Activated CD8-positive, alpha-beta memory T cell treated with anti-CD3 and anti-CD28 coated beads for 48 hours (primary cell): ENCODE data around the gene PLCB3.

ENCODE experiments used
- DNase-seq, 3 experiments: peaks; one replicate each; pipeline ENCODE4 v3.0.0-alpha.2; 2020; ENCODE audit warnings: low read depth in 2 of 3, low spot score in 2 of 3

The PLCB3 gene

DNA sequence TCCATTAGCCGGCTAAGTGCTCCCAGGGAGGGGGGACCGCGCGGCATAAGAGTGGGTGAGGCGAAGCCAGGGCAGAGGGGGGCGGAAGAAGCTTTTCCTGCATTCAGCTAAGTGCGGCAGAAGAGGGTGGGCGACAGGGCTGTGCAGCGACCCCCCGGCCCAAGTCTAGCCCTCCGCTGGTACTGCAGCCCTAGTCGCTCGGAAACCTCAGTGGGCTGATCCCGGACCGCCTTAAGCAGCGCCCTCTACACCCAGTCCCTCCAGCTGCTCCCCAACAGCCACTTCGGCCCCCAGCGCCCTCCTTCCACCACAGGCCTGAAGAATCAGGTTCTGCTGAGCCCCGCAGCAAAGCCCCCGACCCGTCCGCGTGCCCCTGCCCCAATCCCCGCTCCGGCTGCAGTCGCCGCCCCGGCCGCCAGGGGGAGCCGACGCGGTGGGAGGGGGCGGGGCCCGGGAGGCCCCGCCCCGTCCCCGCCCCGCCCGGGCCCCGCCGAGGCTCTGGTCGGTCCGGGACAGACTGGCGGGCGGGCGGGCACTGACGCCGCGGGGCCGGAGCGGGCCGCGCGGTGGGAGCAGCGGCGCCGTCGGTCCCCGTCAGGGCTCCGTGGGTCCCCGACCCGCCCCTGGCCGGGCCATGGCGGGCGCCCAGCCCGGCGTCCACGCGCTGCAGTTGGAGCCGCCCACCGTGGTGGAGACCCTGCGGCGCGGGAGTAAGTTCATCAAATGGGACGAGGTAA is at the start of gene PLCB3:
Gene PLCB3, plus strand, starts transcription at position 515 of the 737 bp plus-strand sequence. Its CDS starts 120 bp downstream, at position 635.
- DNase-seq: peak in 2 of 3 experiments; percentile 43 to 69

DNA sequence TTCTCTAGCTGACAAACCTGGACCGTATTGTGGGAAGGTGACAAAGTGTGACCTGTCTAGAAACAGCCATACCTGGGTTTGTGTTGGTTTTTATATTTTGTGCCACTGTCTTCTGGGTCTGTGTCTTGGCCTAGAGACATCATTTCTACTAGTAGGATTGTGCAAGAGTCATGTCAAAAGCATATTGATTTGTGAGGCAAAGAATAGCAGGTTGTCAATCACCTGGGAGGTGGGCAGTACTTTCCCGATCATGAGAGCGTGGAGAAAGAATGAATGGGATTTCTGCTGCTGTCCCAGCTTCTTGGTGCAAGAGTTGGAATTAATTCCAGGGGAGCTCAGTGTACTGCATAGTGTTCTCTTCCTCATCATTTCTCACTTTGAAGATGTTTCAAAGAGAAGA is 49.8 kb upstream of the PLCB3 start:
- no peak for DNase-seq

DNA sequence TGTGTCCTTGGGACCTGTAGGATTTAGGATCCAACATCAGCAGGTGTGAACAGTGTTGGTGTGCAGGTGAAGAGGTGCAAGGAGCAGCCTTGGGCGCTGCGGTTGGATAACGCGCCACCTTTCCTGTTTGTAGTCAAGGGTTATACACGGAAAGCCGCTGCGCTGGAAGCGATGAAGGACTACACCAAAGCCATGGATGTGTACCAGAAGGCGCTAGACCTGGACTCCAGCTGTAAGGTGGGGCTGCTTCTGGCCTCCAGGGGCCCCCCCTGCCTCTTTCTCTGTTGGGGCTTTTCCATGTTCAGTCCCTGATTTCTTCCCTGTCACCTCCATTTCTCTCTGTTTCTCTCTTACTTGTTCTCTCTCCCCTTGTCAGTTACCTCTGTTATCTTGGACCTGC is 48.3 kb upstream of the PLCB3 start:
- no peak for DNase-seq

DNA sequence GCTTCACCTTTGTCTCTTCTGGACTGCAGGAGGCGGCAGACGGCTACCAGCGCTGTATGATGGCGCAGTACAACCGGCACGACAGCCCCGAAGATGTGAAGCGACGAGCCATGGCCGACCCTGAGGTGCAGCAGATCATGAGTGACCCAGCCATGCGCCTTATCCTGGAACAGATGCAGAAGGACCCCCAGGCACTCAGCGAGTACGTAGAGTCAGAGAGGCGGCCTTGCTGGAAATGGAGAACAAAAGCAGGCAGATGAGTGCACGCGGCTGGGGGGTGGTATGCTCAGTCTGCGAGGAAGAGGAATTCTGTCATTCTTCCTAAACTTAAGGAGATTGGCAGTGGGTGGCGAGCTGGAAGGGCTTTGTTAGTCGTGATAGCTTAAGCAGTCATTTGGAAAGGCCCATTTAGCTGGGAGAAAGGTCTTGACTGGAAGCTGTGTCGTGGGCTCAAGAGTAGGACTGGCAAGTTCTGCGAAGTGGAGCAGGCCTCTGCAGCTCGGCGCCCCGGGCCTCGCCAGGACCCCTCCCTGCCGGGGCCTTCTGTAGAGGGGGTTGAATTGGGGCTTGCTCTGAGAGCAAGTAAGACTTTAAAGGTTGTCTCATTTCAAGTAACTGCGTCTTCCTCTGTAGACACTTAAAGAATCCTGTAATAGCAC is 47.8 kb upstream of the PLCB3 start:
- no peak for DNase-seq

DNA sequence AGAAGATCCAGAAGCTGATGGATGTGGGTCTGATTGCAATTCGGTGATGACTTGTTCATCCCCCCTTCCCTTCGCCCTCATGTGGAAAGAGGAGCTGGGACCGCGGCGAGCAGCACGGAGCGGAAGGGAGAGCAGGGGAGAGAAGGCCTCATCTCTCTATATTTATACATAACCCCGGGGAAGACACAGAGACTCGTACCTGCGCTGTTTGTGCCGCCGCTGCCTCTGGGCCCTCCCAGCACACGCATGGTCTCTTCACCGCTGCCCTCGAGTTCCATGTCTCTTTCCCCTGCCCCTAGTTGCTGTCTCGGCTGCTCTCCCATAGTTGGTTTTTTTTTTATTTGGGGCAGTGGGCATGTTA is 47.3 kb upstream of the PLCB3 start:
- DNase-seq: no peak

DNA sequence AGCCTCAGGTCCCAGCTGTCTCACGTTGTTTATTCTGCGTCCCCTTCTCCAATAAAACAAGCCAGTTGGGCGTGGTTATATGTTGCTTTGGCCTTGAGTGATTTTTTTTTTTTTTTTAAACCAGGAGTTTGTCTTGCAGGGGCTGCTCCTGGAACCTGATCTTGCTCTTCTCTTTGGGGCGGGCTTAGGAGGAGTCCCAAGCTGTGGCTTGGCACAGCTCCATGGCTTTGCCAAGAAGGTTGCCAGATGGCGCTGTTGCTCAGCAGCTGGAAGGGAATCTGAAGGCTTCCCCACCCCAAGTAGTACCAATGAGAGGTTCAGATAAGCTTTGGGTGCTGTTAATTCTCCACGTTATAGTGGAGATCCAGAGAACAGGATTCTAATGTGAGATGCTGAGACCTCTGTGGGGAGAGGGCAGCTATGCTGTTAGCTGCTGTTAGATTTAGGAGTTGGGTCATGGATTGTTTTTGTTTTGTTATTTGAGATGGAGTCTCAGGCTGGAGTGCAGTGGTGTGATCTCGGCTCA is 46.8 kb upstream of the PLCB3 start:
- DNase-seq: no peak

DNA sequence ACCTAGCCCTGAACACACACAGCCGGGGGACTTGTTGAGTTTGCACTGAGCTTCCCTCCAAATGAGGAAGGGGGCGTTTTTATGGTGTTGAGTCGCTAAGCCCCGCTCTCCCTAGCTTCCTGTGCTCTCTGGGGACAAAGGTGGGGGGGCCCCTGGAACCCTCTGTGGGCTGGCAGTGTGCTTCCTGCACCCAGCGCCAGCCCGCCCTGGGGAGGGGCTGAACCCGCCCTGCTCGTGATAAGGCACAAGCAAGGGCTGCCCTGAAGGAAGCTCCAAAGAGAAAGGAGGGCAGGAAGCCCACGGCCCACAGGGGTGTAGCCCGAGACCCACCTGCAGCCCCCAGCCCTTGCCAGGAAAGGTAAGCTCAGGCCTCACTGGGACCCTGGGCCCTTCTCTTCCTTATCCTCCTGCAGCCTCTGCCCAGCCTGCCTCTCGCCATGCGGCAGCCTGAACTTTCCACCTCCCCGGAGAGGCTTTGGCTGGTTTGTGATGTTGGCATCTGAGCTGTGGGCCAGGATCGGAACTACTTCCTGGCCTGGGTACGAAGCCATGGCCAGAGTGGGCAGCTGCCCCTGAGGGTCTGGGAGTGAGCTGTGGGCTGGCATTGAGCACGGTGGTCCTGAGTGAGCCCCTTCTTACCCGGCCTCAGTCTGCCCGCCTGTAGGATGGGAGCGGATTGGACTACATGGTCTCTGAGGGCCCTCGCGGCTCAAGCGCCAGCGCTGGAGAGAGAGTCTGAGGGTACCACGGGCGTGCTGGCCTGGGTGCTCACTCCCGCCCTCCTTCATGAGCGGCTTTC is 44.7 kb upstream of the PLCB3 start, which contains the start of gene FERMT3:
Gene FERMT3, plus strand, starts transcription at position 265 of the 799 bp plus-strand sequence. CDS start 644 bp downstream, outside the sequence.
- peak in 2 of 3 experiments; percentile 52 to 63 for DNase-seq

DNA sequence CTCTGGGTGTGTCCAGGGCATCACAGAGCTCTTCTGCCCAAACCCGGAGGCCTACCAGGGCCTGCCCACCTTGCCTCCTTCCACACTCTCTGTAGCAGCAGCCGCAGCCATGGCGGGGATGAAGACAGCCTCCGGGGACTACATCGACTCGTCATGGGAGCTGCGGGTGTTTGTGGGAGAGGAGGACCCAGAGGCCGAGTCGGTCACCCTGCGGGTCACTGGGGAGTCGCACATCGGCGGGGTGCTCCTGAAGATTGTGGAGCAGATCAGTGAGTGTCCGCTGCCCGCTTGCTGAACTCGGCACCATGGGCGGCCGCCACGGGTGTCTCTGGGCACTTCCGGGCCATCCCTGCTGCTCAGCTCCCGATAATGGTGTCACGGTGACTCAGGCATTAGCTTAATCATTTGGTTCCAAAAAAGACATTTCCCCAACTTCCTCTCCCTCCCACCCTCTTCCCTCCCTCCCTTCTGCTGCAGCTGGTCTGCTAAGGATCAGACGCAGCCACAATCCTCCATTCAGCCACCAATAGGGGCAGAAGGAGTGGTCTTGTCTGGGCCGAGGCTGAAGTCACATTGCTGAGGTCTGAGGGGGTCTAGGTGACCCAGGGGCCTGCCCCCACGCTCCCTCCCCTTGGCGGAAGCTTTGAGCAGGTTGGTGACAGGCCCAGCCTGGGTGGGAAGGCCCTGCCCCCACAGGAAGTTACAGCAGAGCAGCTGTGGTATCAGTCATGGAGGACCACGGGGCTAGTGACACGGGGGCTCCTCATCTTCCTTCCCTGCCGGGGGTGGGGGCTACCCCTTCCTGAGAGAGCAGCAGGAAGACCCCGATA is 43.9 kb upstream of the PLCB3 start:
- peak in 2 of 3 experiments; percentile 61 to 79 for DNase-seq

DNA sequence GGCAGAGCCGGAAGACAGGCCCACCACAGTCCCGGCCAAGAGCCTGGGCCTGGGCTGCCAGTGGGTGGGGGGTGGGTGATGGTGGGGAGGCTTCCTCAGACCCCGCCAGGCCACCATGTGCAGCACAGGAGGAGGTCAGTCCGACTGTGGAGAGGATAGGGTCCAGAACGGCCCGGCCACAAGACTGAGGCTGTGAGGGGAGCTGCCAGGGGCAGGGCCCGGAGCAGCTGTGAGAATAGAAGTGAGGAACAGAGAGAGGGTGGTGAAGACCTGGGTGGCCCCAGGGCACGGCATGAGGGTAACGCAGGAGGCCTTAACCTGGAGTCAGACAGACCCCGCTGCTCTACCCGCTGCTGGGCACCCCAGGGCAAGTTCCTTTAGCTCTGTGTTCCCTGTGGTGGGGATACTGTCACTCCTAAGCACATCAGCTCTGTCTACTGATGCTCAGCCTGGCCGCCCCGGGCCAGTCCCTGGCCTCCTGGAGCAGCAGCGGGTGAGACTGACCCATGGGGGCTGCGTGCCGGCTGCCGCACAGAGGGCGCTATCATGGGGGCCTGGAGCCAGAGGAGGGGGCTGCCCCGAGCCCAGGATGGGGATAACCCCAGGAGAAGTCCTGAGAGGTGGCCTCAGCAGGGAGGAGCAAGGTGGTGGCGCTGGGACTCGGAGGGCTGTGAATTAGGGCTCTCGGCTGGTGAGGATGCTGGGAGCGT is 43.1 kb upstream of the PLCB3 start:
- no peak for DNase-seq

DNA sequence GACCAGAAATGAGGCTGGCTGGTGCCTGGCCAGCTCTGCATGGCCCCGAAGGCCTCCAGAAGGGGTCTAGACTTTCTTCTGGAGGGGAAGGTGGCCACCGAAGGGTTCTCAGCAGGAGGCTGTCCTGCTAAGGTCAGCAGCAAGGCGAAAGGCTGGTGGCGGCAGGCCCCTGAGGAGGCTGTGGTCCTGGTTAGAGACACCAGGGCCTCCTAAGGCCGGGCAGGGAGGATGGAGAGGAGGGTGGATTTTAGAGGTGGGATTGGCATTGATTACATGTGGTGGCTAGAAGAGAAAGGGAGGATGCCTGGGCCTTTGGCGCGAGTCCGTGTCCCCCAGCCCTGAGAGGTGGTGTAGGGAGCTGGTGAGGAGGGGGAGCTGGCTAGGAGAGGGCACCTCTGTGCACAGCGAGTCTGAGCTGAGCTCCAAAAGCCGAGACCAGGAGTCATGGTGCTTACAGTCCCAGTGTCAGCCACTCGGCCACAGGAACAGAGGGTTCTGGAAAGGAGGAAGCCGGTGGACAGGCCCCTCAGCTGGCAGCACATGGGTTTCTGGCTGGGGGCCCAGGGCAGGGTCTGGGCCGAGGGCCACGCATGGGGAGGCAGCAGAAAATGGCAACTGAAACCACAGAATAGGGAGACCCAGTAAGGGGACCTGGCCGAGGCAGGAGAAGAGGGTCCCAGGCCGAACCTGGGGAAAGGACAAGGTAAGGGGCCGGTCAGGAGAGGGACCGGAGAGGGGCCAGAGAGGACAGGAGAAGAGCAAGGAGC is 42.4 kb upstream of the PLCB3 start:
- DNase-seq: no peak

DNA sequence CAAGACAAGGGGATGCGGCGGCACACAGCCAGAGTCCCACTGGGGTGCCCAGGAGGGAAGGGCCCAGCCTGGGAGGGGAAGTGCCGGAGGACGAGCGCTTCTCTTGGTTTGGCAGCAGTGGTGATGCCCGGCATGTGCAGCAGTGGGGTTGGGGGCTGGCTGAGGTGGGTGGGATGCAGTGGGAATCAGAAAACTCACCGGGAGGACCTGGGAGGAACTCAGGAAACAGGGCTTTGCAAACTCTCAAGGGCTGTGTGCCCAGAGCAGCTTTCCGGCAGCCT is 41.8 kb upstream of the PLCB3 start:
- DNase-seq: no peak

DNA sequence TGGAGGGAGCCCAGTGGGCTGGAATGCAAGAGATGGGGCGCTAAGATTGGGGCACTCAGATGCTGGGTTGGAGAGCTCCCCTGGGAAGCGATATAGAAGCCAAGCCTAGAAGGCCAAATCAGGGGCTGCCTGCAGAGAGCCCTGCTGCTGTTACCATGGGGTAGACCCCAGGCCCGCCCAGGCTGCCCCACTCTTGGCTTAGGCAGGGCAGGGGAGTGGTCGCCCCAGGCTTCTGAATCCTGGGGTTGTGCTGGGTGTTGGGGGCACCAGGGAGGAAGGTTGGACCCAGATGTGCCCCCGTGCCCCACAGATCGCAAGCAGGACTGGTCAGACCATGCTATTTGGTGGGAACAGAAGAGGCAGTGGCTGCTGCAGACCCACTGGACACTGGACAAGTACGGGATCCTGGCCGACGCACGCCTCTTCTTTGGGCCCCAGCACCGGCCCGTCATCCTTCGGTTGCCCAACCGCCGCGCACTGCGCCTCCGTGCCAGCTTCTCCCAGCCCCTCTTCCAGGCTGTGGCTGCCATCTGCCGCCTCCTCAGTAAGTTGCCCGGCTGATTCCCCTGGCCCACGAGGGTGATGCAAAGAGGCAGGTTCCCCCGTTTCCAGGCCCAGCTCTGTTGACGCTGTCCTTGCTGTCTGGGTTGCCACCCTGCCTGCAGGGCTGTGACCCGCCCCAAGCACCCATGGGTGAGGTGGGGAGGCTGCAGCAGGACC is 40.9 kb upstream of the PLCB3 start:
- no peak for DNase-seq

DNA sequence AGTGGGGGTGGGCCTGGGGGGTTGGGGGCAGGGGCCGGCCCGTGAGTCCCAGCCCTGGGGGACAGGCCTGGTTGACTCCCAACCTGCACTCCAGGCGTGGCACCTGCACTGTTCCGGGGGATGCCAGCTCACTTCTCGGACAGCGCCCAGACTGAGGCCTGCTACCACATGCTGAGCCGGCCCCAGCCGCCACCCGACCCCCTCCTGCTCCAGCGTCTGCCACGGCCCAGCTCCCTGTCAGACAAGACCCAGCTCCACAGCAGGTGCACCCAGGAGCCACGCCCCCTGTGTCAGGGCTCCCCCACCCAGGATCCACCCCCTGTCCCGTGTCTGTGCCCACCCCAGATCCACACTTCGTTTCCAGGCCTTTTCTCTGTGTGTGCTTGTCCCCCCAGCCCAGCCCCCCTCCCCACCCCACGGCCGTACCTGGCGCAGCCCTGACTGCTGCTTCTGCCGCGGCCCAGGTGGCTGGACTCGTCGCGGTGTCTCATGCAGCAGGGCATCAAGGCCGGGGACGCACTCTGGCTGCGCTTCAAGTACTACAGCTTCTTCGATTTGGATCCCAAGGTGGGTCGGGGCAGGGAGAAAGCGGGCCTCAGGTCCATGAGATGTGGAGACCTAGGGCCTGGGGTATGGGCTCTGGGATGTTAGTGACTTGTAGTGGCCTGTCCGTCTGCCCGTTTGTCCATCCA is 40.0 kb upstream of the PLCB3 start:
- DNase-seq: no peak

DNA sequence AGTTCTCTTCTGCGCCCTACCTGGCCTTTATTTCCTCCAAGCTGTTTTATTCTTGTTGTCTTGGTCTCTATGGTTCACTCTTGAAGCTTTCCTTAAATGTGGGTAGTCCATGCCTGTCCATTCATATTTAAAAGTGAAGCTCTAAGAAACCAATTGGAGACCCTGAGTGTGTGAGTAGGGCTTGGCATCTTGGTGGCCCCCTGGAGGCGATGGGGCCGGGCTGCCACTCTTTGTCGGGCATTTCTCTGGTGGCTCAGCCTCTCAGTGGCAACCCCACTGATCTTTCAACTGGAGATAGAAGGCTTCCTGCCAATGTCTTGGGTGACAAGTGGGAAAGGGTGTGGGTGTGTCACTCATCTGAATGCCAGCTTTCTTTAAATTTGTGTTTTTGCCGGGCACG is 34.5 kb upstream of the PLCB3 start:
- DNase-seq: no peak

DNA sequence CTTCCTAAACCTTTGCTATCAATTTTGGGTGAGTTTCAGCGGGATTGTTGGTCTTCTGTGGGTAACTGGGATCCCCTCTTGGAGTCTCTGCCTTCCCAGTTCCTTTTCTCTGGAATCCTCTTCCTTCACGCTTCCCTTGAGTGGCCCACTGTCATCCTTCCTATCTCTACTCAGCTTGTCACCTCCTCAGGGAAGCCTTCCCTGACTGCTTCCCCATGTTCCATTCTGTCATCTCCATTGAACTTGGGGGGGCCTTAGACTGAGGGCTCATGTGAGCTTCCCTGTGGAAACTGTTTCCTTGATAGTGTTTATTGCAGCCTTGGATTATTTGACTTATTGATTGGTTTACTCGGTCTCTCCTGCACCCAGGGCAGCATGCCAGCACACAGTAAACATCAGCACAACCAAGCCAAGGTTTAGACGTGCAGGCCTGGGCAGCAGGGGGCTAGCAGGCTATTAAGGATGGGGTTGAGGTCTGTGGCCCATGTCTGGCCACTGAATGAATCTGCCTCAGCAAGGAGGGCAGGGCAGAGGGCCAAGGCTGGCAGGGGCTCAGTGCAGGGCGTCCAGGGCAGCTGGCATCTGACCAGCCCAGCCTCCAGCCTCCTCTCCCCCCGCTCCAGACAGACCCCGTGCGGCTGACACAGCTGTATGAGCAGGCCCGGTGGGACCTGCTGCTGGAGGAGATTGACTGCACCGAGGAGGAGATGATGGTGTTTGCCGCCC is 32.5 kb upstream of the PLCB3 start:
- no peak for DNase-seq

DNA sequence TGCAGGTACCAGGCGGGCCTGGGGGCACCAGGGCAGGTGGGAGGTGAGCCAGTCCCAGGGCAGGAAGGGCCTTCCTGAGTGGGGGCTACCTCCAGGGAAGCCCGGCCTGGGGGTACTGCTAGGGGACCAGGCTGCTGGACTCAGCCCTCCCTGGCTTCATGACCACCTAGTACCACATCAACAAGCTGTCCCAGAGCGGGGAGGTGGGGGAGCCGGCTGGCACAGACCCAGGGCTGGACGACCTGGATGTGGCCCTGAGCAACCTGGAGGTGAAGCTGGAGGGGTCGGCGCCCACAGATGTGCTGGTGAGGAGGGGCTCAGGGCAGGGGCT is 32.0 kb upstream of the PLCB3 start:
- DNase-seq: no peak

DNA sequence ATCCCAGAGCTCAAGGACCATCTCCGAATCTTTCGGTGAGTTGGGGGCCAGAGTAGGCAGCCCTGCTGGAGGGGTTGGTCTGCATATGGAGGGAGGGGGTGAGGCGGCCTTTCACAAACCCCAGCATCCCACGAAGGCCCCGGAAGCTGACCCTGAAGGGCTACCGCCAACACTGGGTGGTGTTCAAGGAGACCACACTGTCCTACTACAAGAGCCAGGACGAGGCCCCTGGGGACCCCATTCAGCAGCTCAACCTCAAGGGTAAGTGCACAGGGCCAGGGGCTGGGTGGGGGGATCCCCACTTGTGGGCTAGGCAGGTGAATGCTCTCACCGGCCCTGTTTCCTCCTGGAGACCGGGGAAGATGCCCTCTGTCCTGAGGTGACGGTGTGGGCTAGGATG is 31.6 kb upstream of the PLCB3 start:
- DNase-seq: no peak

DNA sequence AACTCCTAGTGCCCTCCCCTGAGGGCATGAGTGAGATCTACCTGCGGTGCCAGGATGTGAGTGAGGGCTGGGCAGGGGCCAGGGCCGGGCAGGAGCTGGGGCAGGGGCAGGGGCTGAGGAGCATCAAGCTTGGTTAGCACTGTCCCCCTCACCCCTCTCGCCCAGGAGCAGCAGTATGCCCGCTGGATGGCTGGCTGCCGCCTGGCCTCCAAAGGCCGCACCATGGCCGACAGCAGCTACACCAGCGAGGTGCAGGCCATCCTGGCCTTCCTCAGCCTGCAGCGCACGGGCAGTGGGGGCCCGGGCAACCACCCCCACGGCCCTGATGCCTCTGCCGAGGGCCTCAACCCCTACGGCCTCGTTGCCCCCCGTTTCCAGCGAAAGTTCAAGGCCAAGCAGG is 31.1 kb upstream of the PLCB3 start:
- DNase-seq: no peak
